ENCODE results near the gene CCNE1.

The CCNE1 gene

GRCh38 chr19:29807178-29807577, 4.6 kb upstream of the CCNE1 start:
- Histone ChIP-seq H3K4me1 (ENCODE audit: control insufficient read depth, insufficient read depth, low read length) (peaks cover 7% of the 10 kb centered on the region), H3K36me3 (ENCODE audit: insufficient read depth, low read length) (no peaks in the 10 kb centered on the region), H3K27me3 (ENCODE audit: control insufficient read depth, insufficient read depth, low read length) (no peaks in the 10 kb centered on the region), H3K9me3 (replicated peaks; ENCODE audit: low read length) (no peaks in the 10 kb centered on the region), H3K4me3 (ENCODE audit: low read length) (no peak overlapping the region), H3K9ac (ENCODE audit: low read depth, low read length) (no peak overlapping the region), H3K4me2 (ENCODE audit: low read length) (no peak overlapping the region)

GRCh38 chr19:29807870-29808405, 3.9 kb upstream of the CCNE1 start:
- Histone ChIP-seq H3K36me3 (ENCODE audit: insufficient read depth, low read length) (no peaks in the 10 kb centered on the region), H3K27me3 (ENCODE audit: control insufficient read depth, insufficient read depth, low read length) (no peaks in the 10 kb centered on the region), H3K9me3 (replicated peaks; ENCODE audit: low read length) (no peaks in the 10 kb centered on the region), H3K4me3 (ENCODE audit: low read length) (no peak overlapping the region), H3K4me1 (ENCODE audit: control insufficient read depth, insufficient read depth, low read length) (peaks cover 7% of the 10 kb centered on the region), H3K9ac (ENCODE audit: low read depth, low read length) (no peak overlapping the region), H3K4me2 (ENCODE audit: low read length) (no peak overlapping the region)

GRCh38 chr19:29809795-29810503, 1.8 kb upstream of the CCNE1 start:
- no peaks in the 10 kb centered on the region for H3K36me3 ChIP-seq (ENCODE audit: insufficient read depth, low read length)
- H3K4me3 ChIP-seq (ENCODE audit: low read length): no peak overlapping the region
- peaks cover 7% of the 10 kb centered on the region for H3K4me1 ChIP-seq (ENCODE audit: control insufficient read depth, insufficient read depth, low read length)
- H3K27me3 ChIP-seq (ENCODE audit: control insufficient read depth, insufficient read depth, low read length): no peaks in the 10 kb centered on the region
- no peak overlapping the region for H3K9ac ChIP-seq (ENCODE audit: low read depth, low read length)
- no peak overlapping the region for H3K4me2 ChIP-seq (ENCODE audit: low read length)
- H3K9me3 ChIP-seq (replicated peaks; ENCODE audit: low read length): no peaks in the 10 kb centered on the region

GRCh38 chr19:29810504-29810871, 1.3 kb upstream of the CCNE1 start:
- no peaks in the 10 kb centered on the region for H3K36me3 ChIP-seq (ENCODE audit: insufficient read depth, low read length)
- H3K4me2 ChIP-seq (ENCODE audit: low read length): no peak overlapping the region
- peaks cover 7% of the 10 kb centered on the region for H3K4me1 ChIP-seq (ENCODE audit: control insufficient read depth, insufficient read depth, low read length)
- no peak overlapping the region for H3K4me3 ChIP-seq (ENCODE audit: low read length)
- no peak overlapping the region for H3K9ac ChIP-seq (ENCODE audit: low read depth, low read length)
- H3K9me3 ChIP-seq (replicated peaks; ENCODE audit: low read length): no peaks in the 10 kb centered on the region
- H3K27me3 ChIP-seq (ENCODE audit: control insufficient read depth, insufficient read depth, low read length): no peaks in the 10 kb centered on the region

GRCh38 chr19:29812080-29812880, 489 bp downstream of the CCNE1 start:
- Histone ChIP-seq H3K36me3 (ENCODE audit: insufficient read depth, low read length) (no peaks in the 10 kb centered on the region), H3K4me1 (ENCODE audit: control insufficient read depth, insufficient read depth, low read length) (peaks cover 5% of the 10 kb centered on the region), H3K27me3 (ENCODE audit: control insufficient read depth, insufficient read depth, low read length) (no peaks in the 10 kb centered on the region), H3K9me3 (replicated peaks; ENCODE audit: low read length) (no peaks in the 10 kb centered on the region), H3K4me3 (ENCODE audit: low read length) (peak overlapping the region; percentile 69), H3K4me2 (ENCODE audit: low read length) (peak overlapping the region; percentile 85), H3K9ac (ENCODE audit: low read depth, low read length) (peak overlapping the region; percentile 26)

- no peaks in the 10 kb centered on the region for H3K36me3 ChIP-seq (ENCODE audit: insufficient read depth, low read length)
- H3K9ac ChIP-seq (ENCODE audit: low read depth, low read length): peak overlapping the region; percentile 26
- H3K4me1 ChIP-seq (ENCODE audit: control insufficient read depth, insufficient read depth, low read length): peaks cover 5% of the 10 kb centered on the region
- H3K27me3 ChIP-seq (ENCODE audit: control insufficient read depth, insufficient read depth, low read length): no peaks in the 10 kb centered on the region
- peak overlapping the region; percentile 85 for H3K4me2 ChIP-seq (ENCODE audit: low read length)
- no peaks in the 10 kb centered on the region for H3K9me3 ChIP-seq (replicated peaks; ENCODE audit: low read length)
- H3K4me3 ChIP-seq (ENCODE audit: low read length): peak overlapping the region; percentile 69
Measured at GRCh38 chr19:29812881-29813275, 1.1 kb downstream of the CCNE1 start.

- no peak overlapping the region for H3K4me3 ChIP-seq (ENCODE audit: low read length)
- H3K4me1 ChIP-seq (ENCODE audit: control insufficient read depth, insufficient read depth, low read length): peaks cover 5% of the 10 kb centered on the region
- no peak overlapping the region for H3K4me2 ChIP-seq (ENCODE audit: low read length)
- no peak overlapping the region for H3K9ac ChIP-seq (ENCODE audit: low read depth, low read length)
- no peaks in the 10 kb centered on the region for H3K27me3 ChIP-seq (ENCODE audit: control insufficient read depth, insufficient read depth, low read length)
- H3K9me3 ChIP-seq (replicated peaks; ENCODE audit: low read length): no peaks in the 10 kb centered on the region
- no peaks in the 10 kb centered on the region for H3K36me3 ChIP-seq (ENCODE audit: insufficient read depth, low read length)
Measured at GRCh38 chr19:29813642-29814041, 1.9 kb downstream of the CCNE1 start.

- H3K4me3 ChIP-seq (ENCODE audit: low read length): no peak overlapping the region
- no peaks in the 10 kb centered on the region for H3K36me3 ChIP-seq (ENCODE audit: insufficient read depth, low read length)
- peaks cover 5% of the 10 kb centered on the region for H3K4me1 ChIP-seq (ENCODE audit: control insufficient read depth, insufficient read depth, low read length)
- H3K4me2 ChIP-seq (ENCODE audit: low read length): peak overlapping the region; percentile 15
- no peak overlapping the region for H3K9ac ChIP-seq (ENCODE audit: low read depth, low read length)
- no peaks in the 10 kb centered on the region for H3K27me3 ChIP-seq (ENCODE audit: control insufficient read depth, insufficient read depth, low read length)
- H3K9me3 ChIP-seq (replicated peaks; ENCODE audit: low read length): no peaks in the 10 kb centered on the region
Measured at GRCh38 chr19:29815231-29815630, 3.4 kb downstream of the CCNE1 start.

GRCh38 chr19:29817316-29817715, 5.5 kb downstream of the CCNE1 start:
- Histone ChIP-seq H3K4me3 (ENCODE audit: low read length) (no peak overlapping the region), H3K36me3 (ENCODE audit: insufficient read depth, low read length) (peaks cover 2% of the 10 kb centered on the region), H3K27me3 (ENCODE audit: control insufficient read depth, insufficient read depth, low read length) (no peaks in the 10 kb centered on the region), H3K4me1 (ENCODE audit: control insufficient read depth, insufficient read depth, low read length) (no peaks in the 10 kb centered on the region), H3K9me3 (replicated peaks; ENCODE audit: low read length) (no peaks in the 10 kb centered on the region), H3K4me2 (ENCODE audit: low read length) (no peak overlapping the region), H3K9ac (ENCODE audit: low read depth, low read length) (no peak overlapping the region)

GRCh38 chr19:29819300-29819699, 7.5 kb downstream of the CCNE1 start:
- no peaks in the 10 kb centered on the region for H3K27me3 ChIP-seq (ENCODE audit: control insufficient read depth, insufficient read depth, low read length)
- peaks cover 9% of the 10 kb centered on the region for H3K36me3 ChIP-seq (ENCODE audit: insufficient read depth, low read length)
- H3K9me3 ChIP-seq (replicated peaks; ENCODE audit: low read length): no peaks in the 10 kb centered on the region
- no peak overlapping the region for H3K9ac ChIP-seq (ENCODE audit: low read depth, low read length)
- H3K4me3 ChIP-seq (ENCODE audit: low read length): no peak overlapping the region
- H3K4me2 ChIP-seq (ENCODE audit: low read length): no peak overlapping the region
- no peaks in the 10 kb centered on the region for H3K4me1 ChIP-seq (ENCODE audit: control insufficient read depth, insufficient read depth, low read length)

GRCh38 chr19:29819986-29820385, 8.2 kb downstream of the CCNE1 start:
- no peaks in the 10 kb centered on the region for H3K4me1 ChIP-seq (ENCODE audit: control insufficient read depth, insufficient read depth, low read length)
- H3K9ac ChIP-seq (ENCODE audit: low read depth, low read length): no peak overlapping the region
- H3K27me3 ChIP-seq (ENCODE audit: control insufficient read depth, insufficient read depth, low read length): no peaks in the 10 kb centered on the region
- H3K4me2 ChIP-seq (ENCODE audit: low read length): no peak overlapping the region
- no peak overlapping the region for H3K4me3 ChIP-seq (ENCODE audit: low read length)
- H3K9me3 ChIP-seq (replicated peaks; ENCODE audit: low read length): no peaks in the 10 kb centered on the region
- H3K36me3 ChIP-seq (ENCODE audit: insufficient read depth, low read length): peaks cover 9% of the 10 kb centered on the region

Data from skeletal muscle satellite cell (primary cell).